Urinary bladder (tissue), 4 donors: ENCODE results near the gene EPHB1. TPM values are rescaled to one million over a fixed set of nuclear protein-coding genes. Genes with fewer than 3 reads are reported as not detected.

Experiments used
- DNase-seq: peaks from one replicate; pipeline ENCODE4 v3.0.0-alpha.2; 2015; ENCODE audit errors: extremely low spot score
- H3K27ac ChIP-seq: one replicate; pipeline ENCODE4 v1.5.1; 2013; ENCODE audit warnings: low read depth, mild to moderate bottlenecking, moderate library complexity
- H3K36me3 ChIP-seq: one replicate; pipeline ENCODE4 v1.6.1; 2013; ENCODE audit warnings: mild to moderate bottlenecking, moderate library complexity; ENCODE audit not compliant: insufficient read depth
- H3K4me1 ChIP-seq: one replicate; pipeline ENCODE4 v1.6.1; 2013; ENCODE audit warnings: mild to moderate bottlenecking, moderate library complexity; ENCODE audit not compliant: insufficient read depth
- H3K4me3 ChIP-seq: one replicate; pipeline ENCODE4 v1.5.1; 2013; ENCODE audit warnings: low read depth, low read length
- WGBS: extraction: QIAGEN DNeasy Blood & Tissue Kit; methylation state at CpG from one replicate; pipeline ENCODE4 v1.1.7; 2013; 5-methylcytosine and 5-hydroxymethylcytosine counted together
- polyA plus RNA-seq: library from polyadenylated mRNA; stranded (reverse); fragments of 200-250 nt; gene quantifications from one replicate; pipeline ENCODE4 v1.2.3, GENCODE V29; 2013
- total RNA-seq: library from RNA; depleted of rRNA; stranded (reverse); fragments of >200 nt; gene quantifications from one replicate; pipeline ENCODE4 v1.2.3, GENCODE V29; 2014
- donor health status: healthy with polysubstance abuse.
- donor health status: healthy.

The EPHB1 gene
- total and polyA plus RNA-seq, 2 donors: 0.67 to 1.6 TPM

GRCh38 chr3:135170732-135171131 is 375.7 kb downstream of the EPHB1 start:
- Histone ChIP-seq H3K27ac (no peak overlapping the region), H3K36me3 (no peaks in the 10 kb centered on the region), H3K4me3 (no peak overlapping the region), H3K4me1 (no peaks in the 10 kb centered on the region)
- WGBS: 29% methylated on average over 1 of the region's 1 CpG
- no peak for DNase-seq

GRCh38 chr3:135172191-135172869 is 377.3 kb downstream of the EPHB1 start:
- Histone ChIP-seq H3K27ac (no peak overlapping the region), H3K4me1 (no peaks in the 10 kb centered on the region), H3K36me3 (no peaks in the 10 kb centered on the region), H3K4me3 (no peak overlapping the region)
- DNase-seq: no peak
- WGBS: 27% methylated on average over 3 of the region's 3 CpGs

GRCh38 chr3:135175728-135176277 is 380.7 kb downstream of the EPHB1 start:
- Histone ChIP-seq H3K4me1 (no peaks in the 10 kb centered on the region), H3K36me3 (no peaks in the 10 kb centered on the region), H3K27ac (no peak overlapping the region), H3K4me3 (no peak overlapping the region)
- DNase-seq: no peak
- WGBS: 75% methylated on average over 5 of the region's 5 CpGs

- DNase-seq: no peak
- 83% methylated on average over 9 of the region's 9 CpGs for WGBS
- Histone ChIP-seq H3K4me3 (no peak overlapping the region), H3K4me1 (no peaks in the 10 kb centered on the region), H3K27ac (no peak overlapping the region), H3K36me3 (no peaks in the 10 kb centered on the region)
Measured at GRCh38 chr3:135176881-135177280, 381.8 kb downstream of the EPHB1 start.

GRCh38 chr3:135178566-135178965 is 383.5 kb downstream of the EPHB1 start:
- no peak overlapping the region for H3K4me3 ChIP-seq
- WGBS: 78% methylated on average over 2 of the region's 2 CpGs

GRCh38 chr3:135181408-135181807 is 386.3 kb downstream of the EPHB1 start:
- Histone ChIP-seq H3K36me3 (no peaks in the 10 kb centered on the region), H3K27ac (no peak overlapping the region), H3K4me3 (no peak overlapping the region), H3K4me1 (no peaks in the 10 kb centered on the region)
- 48% methylated on average over 3 of the region's 3 CpGs for WGBS
- DNase-seq: no peak

More at GRCh38 chr3:135178566-135178965, 383.5 kb downstream of the EPHB1 start:
- Histone ChIP-seq H3K36me3 (no peaks in the 10 kb centered on the region), H3K4me1 (no peaks in the 10 kb centered on the region), H3K27ac (no peak overlapping the region)
- DNase-seq: no peak

GRCh38 chr3:135182364-135182998 is 387.4 kb downstream of the EPHB1 start:
- H3K4me1 ChIP-seq: no peaks in the 10 kb centered on the region
- H3K4me3 ChIP-seq: no peak overlapping the region
- WGBS: 55% methylated on average over 3 of the region's 3 CpGs
- H3K27ac ChIP-seq: no peak overlapping the region
- no peaks in the 10 kb centered on the region for H3K36me3 ChIP-seq
- no peak for DNase-seq

- no peak for DNase-seq
- 53% methylated on average over 2 of the region's 2 CpGs for WGBS
- no peaks in the 10 kb centered on the region for H3K4me1 ChIP-seq
- no peak overlapping the region for H3K27ac ChIP-seq
- no peaks in the 10 kb centered on the region for H3K36me3 ChIP-seq
- H3K4me3 ChIP-seq: no peak overlapping the region
Measured at GRCh38 chr3:135190658-135191057, 395.6 kb downstream of the EPHB1 start.

GRCh38 chr3:135191708-135192107 is 396.6 kb downstream of the EPHB1 start:
- no peak for DNase-seq
- no peaks in the 10 kb centered on the region for H3K4me1 ChIP-seq
- H3K4me3 ChIP-seq: no peak overlapping the region
- H3K27ac ChIP-seq: no peak overlapping the region
- no peaks in the 10 kb centered on the region for H3K36me3 ChIP-seq
- 32% methylated on average over 4 of the region's 4 CpGs for WGBS

- no peak overlapping the region for H3K4me3 ChIP-seq
- WGBS: 63% methylated on average over 3 of the region's 3 CpGs
- no peak overlapping the region for H3K27ac ChIP-seq
- H3K36me3 ChIP-seq: no peaks in the 10 kb centered on the region
- H3K4me1 ChIP-seq: no peaks in the 10 kb centered on the region
- DNase-seq: no peak
Measured at GRCh38 chr3:135192929-135193328, 397.9 kb downstream of the EPHB1 start.

GRCh38 chr3:135197246-135197645 is 402.2 kb downstream of the EPHB1 start:
- DNase-seq: no peak
- Histone ChIP-seq H3K4me3 (no peak overlapping the region), H3K27ac (no peak overlapping the region), H3K4me1 (no peaks in the 10 kb centered on the region), H3K36me3 (no peaks in the 10 kb centered on the region)
- 81% methylated on average over 3 of the region's 3 CpGs for WGBS

- Histone ChIP-seq H3K36me3 (no peaks in the 10 kb centered on the region), H3K27ac (no peak overlapping the region), H3K4me3 (no peak overlapping the region), H3K4me1 (no peaks in the 10 kb centered on the region)
- 86% methylated on average over 3 of the region's 3 CpGs for WGBS
- no peak for DNase-seq
Measured at GRCh38 chr3:135197856-135198255, 402.8 kb downstream of the EPHB1 start.

- H3K4me3 ChIP-seq: no peak overlapping the region
- 50% methylated on average over 2 of the region's 2 CpGs for WGBS
- no peaks in the 10 kb centered on the region for H3K36me3 ChIP-seq
Measured at GRCh38 chr3:135199137-135199536, 404.1 kb downstream of the EPHB1 start.

GRCh38 chr3:135203026-135203425 is 408.0 kb downstream of the EPHB1 start:
- Histone ChIP-seq H3K4me3 (no peak overlapping the region), H3K27ac (no peak overlapping the region), H3K4me1 (no peaks in the 10 kb centered on the region), H3K36me3 (no peaks in the 10 kb centered on the region)
- WGBS: 89% methylated on average over 3 of the region's 3 CpGs
- no peak for DNase-seq

More at GRCh38 chr3:135199137-135199536, 404.1 kb downstream of the EPHB1 start:
- Histone ChIP-seq H3K4me1 (no peaks in the 10 kb centered on the region), H3K27ac (no peak overlapping the region)
- DNase-seq: no peak
